WTC11 (cell line): ENCODE results near the gene APOA4. TPM values are rescaled to one million over a fixed set of nuclear protein-coding genes. Genes with fewer than 3 reads are reported as not detected.

Experiments used
- ATAC-seq: fragments of 200-7000 bp; cut with Tn5 transposase; 2 replicates; pipeline ENCODE4 v1.10.0; 2021; ENCODE audit warnings: mild to moderate bottlenecking, moderate library complexity
- CTCF ChIA-PET: fragments of 300-600 bp; sonication (Branson Sonifier 250); formaldehyde crosslinking; loops from one replicate; lab custom pipeline; 2021; ENCODE audit warnings: antibody characterized with exemption; lab: Charles Lee
- POLR2A ChIA-PET: fragments of 350-600 bp; sonication (Branson Sonifier 250); formaldehyde crosslinking; loops from one replicate; lab custom pipeline; 2021; ENCODE audit warnings: antibody characterized with exemption; lab: Charles Lee
- DNase-seq: peaks from one replicate; pipeline ENCODE4 v3.0.0; 2021; ENCODE audit warnings: low spot score
- H3K27ac Mint-ChIP-seq: 2 replicates; pipeline ENCODE4 v1.8.0; 2021; ENCODE audit warnings: mixed read lengths
- H3K27me3 Mint-ChIP-seq: 2 replicates; pipeline ENCODE4 v1.8.0; 2021; ENCODE audit warnings: low read depth, mild to moderate bottlenecking, moderate library complexity, mixed read lengths
- H3K36me3 Mint-ChIP-seq: 2 replicates; pipeline ENCODE4 v1.8.0; 2021; ENCODE audit warnings: mixed read lengths
- H3K4me1 Mint-ChIP-seq: 2 replicates; pipeline ENCODE4 v1.8.0; 2022; ENCODE audit warnings: mixed read lengths
- H3K4me3 Mint-ChIP-seq: 2 replicates; pipeline ENCODE4 v1.8.0; 2021; ENCODE audit warnings: mild to moderate bottlenecking, moderate library complexity, mixed read lengths
- H3K9me3 Mint-ChIP-seq: 2 replicates; pipeline ENCODE4 v1.8.0; 2021; ENCODE audit warnings: mixed read lengths
- AFF4 ChIP-seq: sonication (generic); formaldehyde crosslinking; IDR thresholded peaks from 2 replicates; pipeline ENCODE4 v1.8.1; 2023; ENCODE audit warnings: mild to moderate bottlenecking, missing genetic modification reagents, borderline replicate concordance
- ATF2 ChIP-seq: sonication (generic); formaldehyde crosslinking; IDR thresholded peaks from 2 replicates; pipeline ENCODE4 v1.8.1; 2022; ENCODE audit warnings: low read depth, missing genetic modification reagents, borderline replicate concordance
- CBFB ChIP-seq: sonication (generic); formaldehyde crosslinking; IDR thresholded peaks from 2 replicates; pipeline ENCODE4 v1.8.1; 2022; ENCODE audit warnings: mild to moderate bottlenecking, low read depth, missing genetic modification reagents
- CDX4 ChIP-seq: fragments of 250-450 bp; sonication (Bioruptor Pico); IDR thresholded peaks from 2 replicates; pipeline ENCODE4 v1.9.0; 2021; ENCODE audit warnings: moderate library complexity, mild to moderate bottlenecking, inconsistent platforms, borderline replicate concordance
- CREM ChIP-seq: sonication (generic); formaldehyde crosslinking; IDR thresholded peaks from 2 replicates; pipeline ENCODE4 v1.8.1; 2022; ENCODE audit warnings: mild to moderate bottlenecking, missing genetic modification reagents, moderate library complexity
- E2F4 ChIP-seq: sonication (generic); formaldehyde crosslinking; IDR thresholded peaks from 2 replicates; pipeline ENCODE4 v1.8.1; 2022; ENCODE audit warnings: low read depth, mild to moderate bottlenecking, moderate library complexity, missing genetic modification reagents, borderline replicate concordance
- FOXP4 ChIP-seq: sonication (generic); formaldehyde crosslinking; IDR thresholded peaks from 2 replicates; pipeline ENCODE4 v1.8.0; 2022; ENCODE audit warnings: mild to moderate bottlenecking, missing genetic modification reagents
- GABPB1 ChIP-seq: sonication (generic); formaldehyde crosslinking; IDR thresholded peaks from 2 replicates; pipeline ENCODE4 v1.8.1; 2023; ENCODE audit warnings: mild to moderate bottlenecking, missing genetic modification reagents
- HMGA2 ChIP-seq: fragments of 250-450 bp; sonication (Bioruptor Pico); IDR thresholded peaks from 2 replicates; pipeline ENCODE4 v1.4.0; 2021; ENCODE audit warnings: mild to moderate bottlenecking, moderate library complexity
- IRF1 ChIP-seq: sonication (generic); formaldehyde crosslinking; IDR thresholded peaks from 2 replicates; pipeline ENCODE4 v1.8.0; 2023; ENCODE audit warnings: missing genetic modification reagents
- IRF2 ChIP-seq: sonication (generic); formaldehyde crosslinking; IDR thresholded peaks from 2 replicates; pipeline ENCODE4 v1.8.0; 2022; ENCODE audit warnings: low read depth, missing genetic modification reagents, borderline replicate concordance
- JAZF1 ChIP-seq: fragments of 250-450 bp; sonication (Bioruptor Pico); IDR thresholded peaks from 2 replicates; pipeline ENCODE4 v1.9.0; 2021; ENCODE audit warnings: moderate library complexity, mild to moderate bottlenecking, inconsistent platforms
- JUN ChIP-seq: sonication (generic); formaldehyde crosslinking; IDR thresholded peaks from 2 replicates; pipeline ENCODE4 v1.8.0; 2023; ENCODE audit warnings: mild to moderate bottlenecking, missing genetic modification reagents
- KAT7 ChIP-seq: sonication (generic); formaldehyde crosslinking; IDR thresholded peaks from 2 replicates; pipeline ENCODE4 v1.8.1; 2023; ENCODE audit warnings: missing genetic modification reagents, mild to moderate bottlenecking, borderline replicate concordance
- OVOL2 ChIP-seq: fragments of 250-450 bp; sonication (Bioruptor Pico); IDR thresholded peaks from 2 replicates; pipeline ENCODE4 v1.9.0; 2021; ENCODE audit warnings: mild to moderate bottlenecking, borderline replicate concordance
- STAT6 ChIP-seq: sonication (generic); formaldehyde crosslinking; conservative IDR thresholded peaks from 2 replicates; pipeline ENCODE4 v1.8.1; 2023; ENCODE audit warnings: mild to moderate bottlenecking, low read depth, missing genetic modification reagents, moderate library complexity
- ZNF219 ChIP-seq: sonication (generic); formaldehyde crosslinking; IDR thresholded peaks from 2 replicates; pipeline ENCODE4 v1.8.0; 2023; ENCODE audit warnings: missing genetic modification reagents, mild to moderate bottlenecking, borderline replicate concordance
- ZNF232 ChIP-seq: sonication (generic); formaldehyde crosslinking; IDR thresholded peaks from 2 replicates; pipeline ENCODE4 v1.8.0; 2022; ENCODE audit warnings: mild to moderate bottlenecking, missing genetic modification reagents
- ZNF317 ChIP-seq: sonication (generic); formaldehyde crosslinking; IDR thresholded peaks from 2 replicates; pipeline ENCODE4 v1.8.1; 2023; ENCODE audit warnings: low read depth, mild to moderate bottlenecking, moderate library complexity, missing genetic modification reagents, borderline replicate concordance
- ZNF416 ChIP-seq: fragments of 250-450 bp; sonication (Bioruptor Pico); IDR thresholded peaks from 2 replicates; pipeline ENCODE4 v1.9.0; 2021; ENCODE audit warnings: mild to moderate bottlenecking, inconsistent platforms
- total RNA-seq: library from RNA; stranded (reverse); gene quantifications from 3 replicates; pipeline ENCODE4 v1.2.3, GENCODE V29; 2021

The APOA4 gene
- total RNA-seq, 1 experiment from 2014 or later: not detected

GRCh38 chr11:116819049-116819448, 4.1 kb downstream of the APOA4 start:
- ChIA-PET CTCF (interaction anchor here (1.1 to 3.8 kb wide), 3 partner anchors 17 to 87 kb away, joined by 3 to 21 read pairs (median 3); partner anchors contain the start of gene APOA5), POLR2A (no interaction called here)
- ATAC-seq (no peak), DNase-seq (no peak)
- Mint-ChIP-seq H3K4me3 (no peak overlapping the region), H3K27ac (no peak overlapping the region), H3K9me3 (no peaks in the 10 kb centered on the region), H3K4me1 (no peaks in the 10 kb centered on the region), H3K27me3 (no peaks in the 10 kb centered on the region), H3K36me3 (no peaks in the 10 kb centered on the region)
- no peak for TF ChIP-seq STAT6
- no peak for TF ChIP-seq HMGA2 (CRISPR knock-in tag)
- no peak for TF ChIP-seq E2F4 (CRISPR knock-in tag)
- TF ChIP-seq OVOL2 (CRISPR knock-in tag): no peak
- TF ChIP-seq ZNF317 (CRISPR knock-in tag): no peak
- no peak for TF ChIP-seq CBFB (CRISPR knock-in tag)
- TF ChIP-seq AFF4 (CRISPR knock-in tag): no peak
- TF ChIP-seq FOXP4 (CRISPR knock-in tag): no peak
- no peak for TF ChIP-seq KAT7
- TF ChIP-seq ZNF219: no peak
- TF ChIP-seq IRF1 (CRISPR knock-in tag): no peak
- TF ChIP-seq ZNF232 (CRISPR knock-in tag): no peak
- no peak for TF ChIP-seq JUN
- no peak for TF ChIP-seq JAZF1 (CRISPR knock-in tag)
- TF ChIP-seq ZNF416 (CRISPR knock-in tag): no peak
- no peak for TF ChIP-seq CREM (CRISPR knock-in tag)
- no peak for TF ChIP-seq ATF2
- no peak for TF ChIP-seq CDX4 (CRISPR knock-in tag)
- no peak for TF ChIP-seq GABPB1 (CRISPR knock-in tag)
- TF ChIP-seq IRF2 (CRISPR knock-in tag): no peak
